GM12801 (cell line): ENCODE measurements around the gene PRKAG2.

Experiments
- TF ChIP-seq, protein P1 (sequence below): IDR thresholded peaks from one replicate; pipeline ENCODE4 v1.5.1; 2011; ENCODE audit warnings: control low read depth; ENCODE audit not compliant: insufficient read length; ENCODE audit errors: extremely low read depth

The PRKAG2 gene

DNA sequence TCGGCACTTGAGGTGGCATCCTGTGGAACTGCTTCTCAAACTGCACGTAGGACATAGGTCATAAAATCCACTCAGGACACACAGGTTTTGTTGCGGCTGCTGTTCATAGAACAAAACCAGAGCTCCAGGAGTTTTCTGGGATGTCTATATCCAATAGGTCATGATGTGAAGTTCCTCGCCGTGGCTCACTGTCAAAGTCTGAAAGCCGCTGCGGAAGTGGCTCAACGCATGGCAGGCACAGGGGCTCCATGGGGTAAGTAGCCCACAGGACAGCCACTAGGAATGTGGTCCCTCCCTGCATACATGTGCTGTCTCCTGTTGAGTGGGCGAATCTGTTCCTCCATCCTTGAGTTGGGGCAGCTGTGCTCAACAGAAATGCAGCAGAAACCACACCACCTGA is 72.2 kb downstream of the PRKAG2 start:
- TF ChIP-seq, protein P1, sequence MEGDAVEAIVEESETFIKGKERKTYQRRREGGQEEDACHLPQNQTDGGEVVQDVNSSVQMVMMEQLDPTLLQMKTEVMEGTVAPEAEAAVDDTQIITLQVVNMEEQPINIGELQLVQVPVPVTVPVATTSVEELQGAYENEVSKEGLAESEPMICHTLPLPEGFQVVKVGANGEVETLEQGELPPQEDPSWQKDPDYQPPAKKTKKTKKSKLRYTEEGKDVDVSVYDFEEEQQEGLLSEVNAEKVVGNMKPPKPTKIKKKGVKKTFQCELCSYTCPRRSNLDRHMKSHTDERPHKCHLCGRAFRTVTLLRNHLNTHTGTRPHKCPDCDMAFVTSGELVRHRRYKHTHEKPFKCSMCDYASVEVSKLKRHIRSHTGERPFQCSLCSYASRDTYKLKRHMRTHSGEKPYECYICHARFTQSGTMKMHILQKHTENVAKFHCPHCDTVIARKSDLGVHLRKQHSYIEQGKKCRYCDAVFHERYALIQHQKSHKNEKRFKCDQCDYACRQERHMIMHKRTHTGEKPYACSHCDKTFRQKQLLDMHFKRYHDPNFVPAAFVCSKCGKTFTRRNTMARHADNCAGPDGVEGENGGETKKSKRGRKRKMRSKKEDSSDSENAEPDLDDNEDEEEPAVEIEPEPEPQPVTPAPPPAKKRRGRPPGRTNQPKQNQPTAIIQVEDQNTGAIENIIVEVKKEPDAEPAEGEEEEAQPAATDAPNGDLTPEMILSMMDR, result no peak

DNA sequence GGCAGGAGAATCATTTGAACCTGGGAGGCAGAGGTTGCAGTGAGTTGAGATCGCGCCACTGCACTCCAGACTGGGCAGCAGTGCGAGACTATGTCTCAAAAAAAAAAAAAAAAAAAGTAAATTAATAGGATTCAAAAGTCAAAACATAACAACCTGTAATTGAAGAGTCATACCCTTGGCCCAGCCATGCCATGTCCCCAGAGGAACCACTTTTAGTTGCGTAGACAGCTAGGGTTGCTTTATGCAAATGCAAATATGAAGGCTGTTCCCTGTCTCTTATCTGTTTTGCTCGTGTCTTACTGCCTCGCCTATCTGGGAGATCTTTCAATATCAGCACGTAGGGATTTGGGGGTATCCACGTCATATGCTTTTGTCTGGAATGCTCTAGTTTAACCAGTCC is 73.1 kb downstream of the PRKAG2 start:
- TF ChIP-seq, protein P1, result no peak

DNA sequence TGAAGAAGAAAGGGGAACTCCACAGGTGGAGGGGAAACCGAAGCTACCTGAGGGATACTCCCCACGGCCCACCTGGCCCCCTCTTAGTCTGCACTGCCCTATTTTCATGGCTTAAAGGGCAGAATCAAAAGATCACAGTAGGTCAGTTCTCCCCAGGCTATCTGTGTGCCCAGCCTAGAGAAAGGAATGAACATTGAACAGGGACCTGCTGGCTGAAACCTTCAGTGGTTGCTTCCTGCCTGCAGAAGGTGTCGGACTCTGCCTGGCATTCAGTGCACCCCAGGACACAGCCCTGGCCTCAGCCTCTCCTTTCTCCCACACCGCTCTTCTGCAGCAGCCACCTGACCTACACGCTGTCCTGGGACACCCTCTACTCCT is 74.5 kb downstream of the PRKAG2 start:
- TF ChIP-seq, protein P1, result no peak

DNA sequence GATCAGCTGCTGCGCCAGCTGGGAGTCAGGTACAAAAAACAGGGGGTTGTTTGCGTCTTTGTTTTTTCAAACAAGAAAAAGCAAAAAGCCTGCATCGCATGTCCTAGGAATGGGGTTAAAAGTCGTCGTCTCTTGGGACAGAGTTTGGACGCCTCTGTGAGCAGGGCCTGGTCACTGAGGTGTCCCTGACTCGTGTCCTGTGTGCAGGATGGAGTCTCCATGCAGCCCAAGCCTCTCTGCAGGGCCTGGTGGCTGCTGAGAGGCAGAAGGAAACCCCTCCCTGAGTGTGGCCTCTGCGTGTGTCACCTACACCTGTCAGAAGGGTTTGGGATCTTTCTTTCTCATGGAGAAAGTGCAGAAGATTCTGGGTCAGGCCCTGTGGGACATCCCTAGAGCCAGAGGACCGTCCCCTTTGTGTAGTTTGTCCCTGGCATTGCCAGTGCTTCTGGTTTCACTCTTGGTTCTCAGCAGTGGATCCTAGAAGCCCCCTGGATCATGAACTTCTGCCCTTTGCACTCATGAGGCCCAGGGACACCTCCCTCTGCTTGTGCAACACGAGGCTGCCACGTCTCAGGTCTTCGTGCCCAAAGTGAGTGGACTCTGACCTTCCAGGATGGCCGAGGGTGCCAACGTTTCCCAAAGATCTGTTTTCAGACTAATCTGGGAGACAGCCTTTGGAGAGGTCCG is 75.0 kb downstream of the PRKAG2 start:
- TF ChIP-seq, protein P1, result no peak

DNA sequence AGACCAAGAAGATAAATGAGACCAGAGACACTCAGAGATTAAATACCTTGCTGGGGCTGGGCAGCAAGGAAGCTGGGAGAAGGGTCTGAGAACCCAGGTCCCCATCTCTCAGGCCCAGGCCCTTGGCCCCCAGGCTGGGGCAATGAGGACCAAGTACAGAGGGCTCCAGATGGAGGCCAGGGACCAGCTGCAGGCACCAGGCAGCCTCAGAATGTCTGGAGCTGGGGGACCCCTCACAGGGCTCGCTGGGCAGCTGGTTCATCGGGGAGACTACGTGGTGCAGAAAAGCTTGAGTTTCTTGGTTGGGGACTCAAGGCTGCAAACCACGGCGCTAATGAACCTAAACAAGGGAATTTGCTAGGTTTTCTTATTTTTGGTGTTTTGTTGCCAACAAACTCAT is 75.6 kb downstream of the PRKAG2 start:
- TF ChIP-seq, protein P1, result no peak

DNA sequence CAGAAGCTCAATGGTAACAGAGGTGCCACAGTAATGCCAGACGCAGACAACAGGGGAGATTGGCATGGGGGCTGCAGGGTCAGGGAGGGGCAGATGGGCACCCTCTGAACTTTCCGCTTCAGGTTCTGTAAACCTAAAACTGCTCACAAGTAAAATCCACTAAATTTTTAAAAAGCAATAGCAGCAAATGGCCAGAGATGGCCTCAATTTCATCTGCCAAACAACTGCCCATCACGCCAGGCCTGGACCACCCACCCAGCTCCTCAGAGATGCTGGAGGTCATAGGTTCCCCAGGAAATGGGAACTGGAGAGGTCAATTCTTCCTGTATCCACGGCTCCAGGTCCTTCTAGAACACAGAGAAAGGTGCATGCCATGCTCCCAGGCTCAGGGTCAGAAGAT is 76.1 kb downstream of the PRKAG2 start:
- TF ChIP-seq, protein P1, result no peak

DNA sequence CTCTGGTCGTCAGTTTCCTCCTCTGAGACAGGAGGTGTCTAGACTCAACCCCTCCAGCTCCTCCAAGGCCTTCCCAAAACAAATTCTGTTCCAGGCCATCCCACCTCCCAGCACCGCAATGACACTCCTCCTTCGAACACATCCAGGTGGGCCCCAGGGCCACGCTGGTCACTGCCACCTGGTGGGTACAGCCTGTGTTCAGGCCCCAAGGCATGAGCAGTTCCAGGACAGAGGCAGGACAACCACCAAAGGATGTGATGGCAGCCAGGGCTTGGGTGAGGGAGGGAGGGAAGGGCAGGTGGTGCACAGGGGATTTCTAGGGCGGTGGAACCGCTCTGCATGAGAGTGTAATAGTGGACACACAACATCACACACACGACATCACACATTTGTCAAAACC is 76.5 kb downstream of the PRKAG2 start:
- TF ChIP-seq, protein P1, result no peak
